Activated CD4-positive, alpha-beta T cell treated with anti-CD3 and anti-CD28 coated beads, Interleukin-2, Interleukin-4, amounts not matched to agents 100 ng/mL and 50 ng/mL, durations not matched to agents 16 hours and 8 hours (primary cell): ENCODE measurements around the gene SMAD1.

Experiments used
- DNase-seq: peaks from one replicate; pipeline ENCODE4 v3.0.0-alpha.2; 2020; ENCODE audit warnings: low spot score

The SMAD1 gene

GRCh38 chr4:145489556-145489955 is 7.9 kb downstream of the SMAD1 start:
- DNase-seq = no peak

GRCh38 chr4:145490361-145490760 is 8.7 kb downstream of the SMAD1 start:
- DNase-seq = no peak

- DNase-seq = no peak
Observed at GRCh38 chr4:145490796-145491195, 9.1 kb downstream of the SMAD1 start.

GRCh38 chr4:145492376-145492775 is 10.7 kb downstream of the SMAD1 start:
- no peak for DNase-seq

- no peak for DNase-seq
Observed at GRCh38 chr4:145493166-145493565, 11.5 kb downstream of the SMAD1 start.

GRCh38 chr4:145494666-145495270 is 13.1 kb downstream of the SMAD1 start:
- DNase-seq = no peak

- no peak for DNase-seq
Observed at GRCh38 chr4:145496292-145496691, 14.6 kb downstream of the SMAD1 start.

GRCh38 chr4:145497199-145498149 is 15.8 kb downstream of the SMAD1 start:
- DNase-seq = no peak

- no peak for DNase-seq
Observed at GRCh38 chr4:145498430-145498829, 16.8 kb downstream of the SMAD1 start.

- DNase-seq = no peak
Observed at GRCh38 chr4:145501051-145501660, 19.5 kb downstream of the SMAD1 start.

- no peak for DNase-seq
Observed at GRCh38 chr4:145502809-145503208, 21.2 kb downstream of the SMAD1 start.

- DNase-seq = no peak
Observed at GRCh38 chr4:145503486-145504072, 21.9 kb downstream of the SMAD1 start.

- no peak for DNase-seq
Observed at GRCh38 chr4:145505995-145506394, 24.3 kb downstream of the SMAD1 start.

GRCh38 chr4:145507636-145508035 is 26.0 kb downstream of the SMAD1 start:
- DNase-seq = no peak

- DNase-seq = no peak
Observed at GRCh38 chr4:145511913-145512522, 30.4 kb downstream of the SMAD1 start.

GRCh38 chr4:145513020-145513621 is 31.5 kb downstream of the SMAD1 start:
- no peak for DNase-seq

GRCh38 chr4:145520172-145520571 is 38.5 kb downstream of the SMAD1 start:
- no peak for DNase-seq

- no peak for DNase-seq
Observed at GRCh38 chr4:145521282-145521681, 39.6 kb downstream of the SMAD1 start.

GRCh38 chr4:145523117-145523516 is 41.5 kb downstream of the SMAD1 start:
- no peak for DNase-seq

- DNase-seq = no peak
Observed at GRCh38 chr4:145524552-145524951, 42.9 kb downstream of the SMAD1 start.

GRCh38 chr4:145525291-145525740 is 43.7 kb downstream of the SMAD1 start:
- no peak for DNase-seq

GRCh38 chr4:145527773-145528172 is 46.1 kb downstream of the SMAD1 start:
- DNase-seq = no peak
